Activated CD8-positive, alpha-beta memory T cell treated with anti-CD3 and anti-CD28 coated beads for 4 hours (primary cell): ENCODE results near the gene GPER1.
"Not testable (repeated sequence)": the region's sequence is repeated elsewhere in the genome, so short reads cannot be mapped to it uniquely, and the experiment has no call there.

Experiments used
- DNase-seq, 2 donors: peaks; one replicate each; pipeline ENCODE4 v3.0.0-alpha.2; 2020; ENCODE audit warnings: low read depth in 2 of 2

GPER1 gene

GRCh38 chr7:1103009-1103788 is 15.3 kb downstream of the GPER1 start:
- no peak for DNase-seq

GRCh38 chr7:1103789-1104515 is 16.0 kb downstream of the GPER1 start:
- DNase-seq: no peak

DNA sequence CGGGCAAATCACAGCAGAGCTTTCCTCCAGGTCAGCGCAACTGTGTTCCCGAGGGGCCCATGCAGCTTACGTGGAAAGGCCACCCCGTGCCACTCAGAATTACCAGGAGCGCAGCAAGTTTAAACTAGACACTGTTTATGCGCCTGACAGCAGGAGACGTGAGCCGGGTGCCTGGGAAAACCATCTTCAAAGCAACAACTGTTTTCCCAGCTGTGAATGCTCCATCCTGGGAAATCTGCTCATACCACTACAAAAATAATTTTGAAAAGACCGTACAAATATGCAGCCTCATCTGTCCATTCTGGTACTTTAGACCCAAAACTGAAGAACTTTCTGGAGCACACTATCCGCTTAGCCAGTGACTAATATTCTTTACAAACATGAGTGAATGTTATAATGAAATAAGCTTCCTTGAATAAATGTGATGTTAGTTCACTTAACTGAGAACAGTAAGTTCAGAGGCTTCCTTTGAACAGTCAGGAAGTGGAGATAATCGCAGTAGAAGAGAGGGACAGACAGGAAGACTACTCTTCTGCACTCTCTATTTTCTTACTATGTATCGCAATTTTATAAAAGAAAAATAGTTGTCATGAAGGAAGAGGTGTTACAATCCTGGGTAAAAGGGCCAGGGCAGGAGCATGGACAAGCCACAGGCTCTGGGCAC is 16.7 kb downstream of the GPER1 start:
- DNase-seq: no peak

DNA sequence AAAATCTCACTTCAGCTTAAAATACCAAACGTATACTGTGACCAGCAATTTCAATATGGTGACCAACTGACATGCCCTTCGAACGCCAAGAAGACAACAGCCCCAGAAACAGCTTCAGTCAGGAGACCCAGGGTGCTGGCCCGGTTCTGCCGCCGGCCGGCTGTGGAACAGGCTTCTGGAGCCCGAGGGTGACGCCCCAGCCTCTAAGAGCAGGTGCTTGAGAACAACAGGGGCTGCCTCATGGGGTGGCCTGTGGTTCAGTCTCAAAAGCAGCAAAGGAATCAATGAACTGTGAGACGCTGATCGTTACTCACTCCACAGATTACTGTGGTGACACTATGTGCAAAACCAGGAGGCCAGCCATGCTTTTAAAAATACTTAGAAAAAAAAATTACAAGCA is 17.3 kb downstream of the GPER1 start:
- no peak for DNase-seq

DNA sequence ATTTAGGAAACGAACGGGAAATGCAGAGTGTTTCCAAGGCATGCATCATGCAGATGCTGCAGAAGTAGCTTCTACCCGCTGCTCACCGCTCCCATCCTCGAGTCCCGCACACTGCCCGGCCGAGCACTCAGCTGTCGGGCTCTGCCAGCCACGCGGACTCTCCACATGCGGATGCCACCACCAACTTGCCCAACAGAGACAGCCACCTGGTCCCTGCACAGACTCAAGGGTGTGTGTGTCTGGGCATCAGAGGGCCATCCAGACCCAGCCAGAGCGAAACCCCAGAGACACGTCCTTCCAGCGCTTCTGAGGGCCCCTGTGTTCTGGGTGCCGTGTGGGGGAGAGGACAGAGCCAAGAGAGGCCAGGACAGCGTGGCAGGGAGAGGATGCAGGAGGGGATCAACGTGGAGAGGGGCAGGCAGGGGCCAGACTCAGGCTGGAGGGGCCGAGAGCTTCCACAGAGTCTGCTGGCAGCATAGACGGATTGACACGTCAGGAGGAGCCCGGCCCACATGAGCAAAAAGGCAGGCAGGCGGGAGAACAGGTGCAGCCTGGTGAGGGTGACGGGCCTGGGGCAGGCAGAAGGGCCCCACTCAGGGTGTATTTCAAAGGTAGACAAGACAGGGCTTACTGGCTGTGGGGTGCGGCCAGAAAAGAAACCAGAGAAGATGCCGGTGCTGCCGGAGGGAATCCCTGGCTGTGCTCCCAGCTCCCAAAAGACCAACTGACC is 18.3 kb downstream of the GPER1 start:
- DNase-seq: no peak

DNA sequence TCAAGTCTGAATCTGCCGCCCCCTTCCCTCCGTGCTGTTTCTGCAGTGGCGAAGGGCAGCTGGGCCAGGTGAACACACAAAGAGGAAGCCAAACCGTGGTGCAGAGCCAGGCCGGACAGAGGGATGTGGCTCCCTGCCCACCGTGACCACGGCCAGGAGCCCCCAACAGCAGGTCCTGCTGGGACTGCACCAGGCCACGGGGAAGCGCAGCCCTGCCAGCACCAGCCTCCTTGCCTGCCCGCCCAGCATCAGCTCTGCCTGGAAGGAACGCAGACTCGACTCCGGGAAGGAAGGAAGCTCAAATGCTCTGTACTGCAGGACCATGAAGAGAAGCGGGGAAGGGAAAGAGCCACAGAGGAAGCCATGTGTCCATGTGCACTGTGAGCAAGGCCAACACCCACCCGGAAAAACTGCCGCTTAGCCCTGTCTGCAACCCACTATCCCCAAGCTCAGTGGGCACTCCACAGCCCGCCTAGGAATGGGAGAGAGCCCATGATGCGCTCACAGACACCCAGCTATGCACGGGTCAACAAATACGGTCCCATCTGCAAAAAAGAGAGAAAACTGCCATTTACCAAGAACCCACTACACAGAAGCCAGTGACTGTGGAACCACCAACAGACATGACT is 19.0 kb downstream of the GPER1 start:
- DNase-seq: no peak

GRCh38 chr7:1108264-1108920 is 20.5 kb downstream of the GPER1 start:
- DNase-seq: no peak

DNA sequence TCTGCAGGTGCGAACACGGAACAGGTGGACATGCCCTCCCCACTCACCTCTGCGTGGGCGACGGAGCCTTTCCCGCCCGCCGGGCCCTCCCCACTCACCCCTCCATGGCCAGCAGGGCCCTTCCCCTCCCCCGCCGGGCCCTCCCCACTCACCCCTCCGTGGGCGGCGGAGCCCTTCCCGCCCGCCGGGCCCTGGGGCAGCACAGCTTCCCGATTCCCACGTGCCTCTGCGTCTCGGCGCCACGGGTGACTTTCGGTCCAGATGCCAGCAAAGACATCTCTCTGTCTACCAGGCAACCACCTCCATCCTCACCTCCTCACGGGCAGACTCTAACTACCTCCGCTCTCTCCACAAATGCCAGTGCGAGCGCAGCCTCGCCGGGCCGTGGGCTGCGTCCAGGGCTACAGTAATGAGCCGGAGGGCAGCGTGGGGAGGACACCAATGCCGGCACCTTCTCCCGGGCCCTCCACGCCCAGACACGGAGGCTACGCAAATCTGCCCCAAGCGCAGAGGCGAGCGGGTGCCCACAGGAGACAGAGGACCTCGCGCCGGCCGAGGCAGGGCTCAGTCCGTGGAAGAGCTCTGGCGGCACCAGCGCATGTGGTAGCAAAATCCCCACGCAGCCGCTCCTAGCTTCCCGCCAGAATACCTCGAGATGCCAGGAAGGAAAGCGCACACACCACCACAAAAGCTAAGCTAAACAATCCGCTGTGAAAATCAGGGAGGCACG is 21.8 kb downstream of the GPER1 start:
- no peak for DNase-seq

GRCh38 chr7:1110358-1110757 is 22.4 kb downstream of the GPER1 start:
- no peak for DNase-seq

GRCh38 chr7:1111156-1111555 is 23.2 kb downstream of the GPER1 start:
- DNase-seq: no peak

DNA sequence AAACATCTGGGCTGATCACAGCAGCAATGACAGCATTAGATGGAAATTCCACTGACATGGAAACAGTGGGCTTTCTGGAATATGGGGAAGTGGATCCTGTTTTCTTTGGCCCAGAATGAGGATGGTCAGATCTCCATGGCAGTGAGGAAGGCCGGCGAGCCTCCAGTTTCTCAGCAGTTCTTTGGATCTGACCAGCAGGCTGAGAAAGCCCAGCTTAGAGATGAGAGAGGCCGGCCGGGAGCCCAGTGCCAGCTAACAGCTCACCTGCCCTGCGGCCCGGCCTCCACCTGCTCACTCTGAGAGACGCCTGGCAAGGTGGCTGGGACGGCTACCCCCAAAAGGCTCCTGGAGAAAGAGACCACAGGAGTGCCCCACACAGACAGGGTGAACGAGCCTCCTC is 24.2 kb downstream of the GPER1 start:
- no peak for DNase-seq

DNA sequence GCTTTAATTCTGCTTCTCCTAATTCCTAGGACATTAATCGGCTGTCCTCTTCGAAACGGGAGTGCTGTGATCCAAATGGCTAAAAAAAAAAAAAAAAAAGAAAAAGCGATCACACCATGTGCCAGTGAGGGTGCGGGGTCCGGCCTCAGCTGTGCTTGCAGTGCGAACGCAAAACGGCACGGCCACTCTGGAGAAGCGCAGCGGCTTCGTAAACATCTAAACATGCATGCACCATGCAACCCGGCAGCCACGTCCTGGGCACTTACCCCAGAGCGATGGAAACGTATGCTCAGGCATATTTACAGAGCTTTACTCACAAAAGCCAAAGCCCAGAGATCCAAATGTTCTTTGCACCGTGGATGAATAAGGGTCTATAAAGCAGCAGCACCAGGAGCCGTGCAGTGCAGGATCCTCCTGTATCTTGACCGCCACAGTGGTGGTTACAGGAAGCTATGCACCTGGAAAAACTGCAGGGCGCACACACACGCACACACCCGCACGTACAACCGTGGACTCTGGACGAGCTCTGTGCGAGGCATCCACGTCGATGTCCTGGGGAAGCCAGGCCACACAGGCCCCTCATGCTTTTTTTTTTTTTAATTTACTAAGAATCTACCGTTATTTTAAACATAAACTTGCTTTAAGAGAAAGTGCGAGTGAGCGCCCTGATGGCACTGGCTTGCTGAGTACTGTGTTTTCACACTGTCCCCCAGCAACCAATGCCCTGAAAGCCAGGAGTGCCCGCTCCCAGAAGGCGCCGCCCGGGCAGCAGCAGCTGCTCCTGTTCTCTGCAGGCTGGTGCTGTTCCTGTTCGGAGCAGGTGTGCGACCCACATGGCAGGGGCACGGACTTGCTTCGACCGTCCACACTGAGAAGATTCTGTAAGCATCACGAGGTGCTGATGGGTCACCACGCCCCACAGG is 25.0 kb downstream of the GPER1 start:
- DNase-seq: no peak

DNA sequence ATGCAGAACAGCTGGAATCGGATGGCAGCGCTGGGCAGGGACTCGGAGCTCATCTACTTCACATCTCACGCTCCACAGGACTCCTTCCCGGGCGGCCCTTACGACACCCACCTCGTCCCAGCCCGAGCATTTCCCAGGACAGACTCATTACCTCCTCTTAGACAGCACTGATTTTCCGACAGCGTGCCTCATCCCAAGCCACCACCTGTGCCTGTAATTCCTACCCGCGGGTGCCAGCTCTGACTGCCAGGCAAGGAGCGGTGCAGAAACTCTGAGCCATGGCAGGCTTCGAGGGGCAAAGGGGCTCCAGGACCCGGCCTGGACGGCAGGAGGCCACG is 25.6 kb downstream of the GPER1 start:
- DNase-seq: no peak

DNA sequence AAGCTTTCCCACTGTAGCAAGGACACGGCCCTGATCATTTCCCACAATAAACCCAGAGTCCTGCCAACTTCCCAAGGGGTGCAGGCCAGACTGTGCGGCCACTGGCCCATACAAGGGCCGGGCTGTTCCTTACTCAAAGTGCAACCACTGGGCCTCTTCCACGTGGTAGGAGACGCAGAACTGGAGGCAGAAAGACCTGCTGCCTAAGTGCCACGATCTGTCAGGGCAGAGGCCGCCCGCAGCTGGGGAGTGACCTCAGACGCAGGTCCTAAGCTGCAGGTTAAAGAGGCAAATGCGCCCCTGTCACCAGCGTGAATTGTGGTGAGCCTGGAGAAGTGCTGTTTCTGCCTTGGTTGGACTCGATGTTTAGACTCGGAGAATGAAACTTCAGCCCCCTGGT is 26.2 kb downstream of the GPER1 start:
- DNase-seq: no peak

DNA sequence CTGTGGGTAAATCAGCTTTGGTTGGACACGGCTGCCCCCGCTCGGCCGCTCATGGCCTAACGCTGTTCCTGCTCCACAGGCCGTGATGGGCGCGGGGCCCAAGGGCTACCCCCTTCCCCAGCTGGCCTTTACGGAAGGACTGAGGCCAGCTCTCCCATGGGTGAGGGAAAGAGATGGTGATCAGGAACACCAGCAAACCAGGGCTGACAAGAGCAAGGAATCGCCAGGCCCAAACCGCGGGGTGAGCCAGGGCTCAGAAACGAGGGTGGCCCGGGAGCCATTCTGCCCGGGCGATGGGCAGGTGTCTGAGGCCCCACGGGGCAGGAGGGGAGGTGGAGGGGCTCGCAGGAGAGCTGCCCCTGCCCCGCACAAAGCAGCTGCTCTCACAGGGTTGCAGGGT is 26.6 kb downstream of the GPER1 start:
- DNase-seq: no peak

DNA sequence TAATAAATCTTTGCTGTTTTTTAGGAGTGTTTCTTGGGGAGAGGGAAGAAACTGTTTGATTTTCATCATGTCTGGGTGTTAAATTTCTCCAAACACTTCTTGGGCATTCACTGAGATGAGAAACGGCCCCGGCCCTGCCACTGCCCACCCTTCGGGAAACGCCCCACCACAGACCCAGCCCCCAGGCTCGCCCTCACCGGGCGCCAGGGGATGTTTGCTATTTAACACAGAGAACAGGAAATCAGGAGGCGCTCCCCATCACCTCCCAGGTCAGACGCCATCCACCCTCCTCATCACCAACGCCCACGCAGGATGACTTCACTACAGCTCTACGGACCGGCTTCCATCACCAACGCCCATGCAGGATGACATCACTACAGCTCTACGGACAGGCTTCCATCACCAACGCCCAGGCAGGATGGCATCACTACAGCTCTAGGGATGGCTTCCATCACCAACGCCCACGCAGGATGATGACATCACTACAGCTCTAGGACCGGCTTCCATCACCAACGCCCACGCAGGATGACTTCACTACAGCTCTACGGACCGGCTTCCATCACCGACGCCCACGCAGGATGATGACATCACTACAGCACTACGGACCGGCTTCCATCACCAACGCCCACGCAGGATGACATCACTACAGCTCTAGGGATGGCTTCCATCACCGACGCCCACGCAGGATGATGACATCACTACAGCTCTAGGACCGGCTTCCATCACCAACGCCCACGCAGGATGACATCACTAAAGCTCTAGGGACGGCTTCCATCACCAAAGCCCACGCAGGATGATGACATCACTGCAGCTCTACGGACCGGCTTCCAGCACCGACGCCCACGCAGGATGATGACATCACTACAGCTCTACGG is 27.5 kb downstream of the GPER1 start:
- not testable (repeated sequence) for DNase-seq

DNA sequence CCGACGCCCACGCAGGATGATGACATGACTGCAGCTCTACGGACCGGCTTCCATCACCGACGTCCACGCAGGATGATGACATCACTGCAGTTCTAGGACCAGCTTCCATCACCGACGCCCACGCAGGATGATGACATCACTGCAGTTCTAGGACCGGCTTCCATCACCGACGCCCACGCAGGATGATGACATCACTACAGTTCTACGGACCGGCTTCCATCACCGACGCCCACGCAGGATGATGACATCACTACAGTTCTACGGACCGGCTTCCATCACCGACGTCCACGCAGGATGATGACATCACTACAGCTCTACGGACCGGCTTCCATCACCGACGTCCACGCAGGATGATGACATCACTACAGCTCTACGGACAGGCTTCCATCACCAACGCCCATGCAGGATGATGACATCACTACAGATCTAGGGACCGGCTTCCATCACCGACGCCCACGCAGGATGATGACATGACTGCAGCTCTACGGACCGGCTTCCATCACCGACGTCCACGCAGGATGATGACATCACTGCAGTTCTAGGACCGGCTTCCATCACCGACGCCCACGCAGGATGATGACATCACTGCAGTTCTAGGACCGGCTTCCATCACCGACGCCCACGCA is 28.6 kb downstream of the GPER1 start:
- not testable (repeated sequence) for DNase-seq

GRCh38 chr7:1117321-1117928 is 29.5 kb downstream of the GPER1 start:
- no peak for DNase-seq
